ENCODE data around the gene ACP7. TPM values are rescaled to one million over a fixed set of nuclear protein-coding genes. Genes with fewer than 3 reads are reported as not detected.
"Not testable (repeated sequence)": the region's sequence is repeated elsewhere in the genome, so short reads cannot be mapped to it uniquely, and the experiment has no call there.

The ACP7 gene
- total RNA-seq, 1 donor from 2014 or later: not detected

DNA sequence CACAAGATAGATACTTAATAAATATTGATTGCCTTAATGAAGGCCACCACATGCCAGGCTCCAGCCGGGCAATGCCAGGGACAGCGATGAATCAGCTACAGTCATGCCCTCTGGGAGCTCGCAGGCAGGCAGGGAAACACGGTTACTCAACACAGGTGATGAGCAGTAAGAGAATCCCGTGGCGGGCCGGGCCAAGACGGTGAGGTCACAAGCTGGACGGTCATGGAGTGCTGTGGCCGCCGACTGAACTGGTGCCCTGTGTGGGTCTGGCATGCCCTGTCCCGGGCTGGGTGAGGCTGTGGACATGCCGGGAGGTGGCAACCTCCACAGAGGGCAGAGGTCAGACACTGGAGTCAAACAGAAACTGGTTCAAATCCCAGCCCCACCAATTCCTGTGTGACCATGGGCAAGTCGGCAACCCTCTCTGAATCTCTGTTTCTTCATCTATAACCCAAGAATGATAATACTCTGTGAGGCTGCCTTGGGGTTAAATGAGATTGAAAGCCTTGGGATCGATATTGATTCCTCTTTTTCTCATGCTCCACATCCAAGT is 28.2 kb downstream of the ACP7 start:
- Histone ChIP-seq H3K9me3 (ENCODE audit: insufficient read depth, low read depth, low read length) (no peaks in the 10 kb centered on the region), H3K4me1 (ENCODE audit: insufficient read depth, low read length) (no peaks in the 10 kb centered on the region), H3K79me2 (ENCODE audit: insufficient read depth, low read length) (no peaks in the 10 kb centered on the region), H3K4me2 (ENCODE audit: low read length) (no peak overlapping the region), H3K36me3 (ENCODE audit: insufficient read depth, low read length) (no peaks in the 10 kb centered on the region), H3K27me3 (ENCODE audit: insufficient read depth, low read length) (peaks cover 5% of the 10 kb centered on the region), H4K20me1 (ENCODE audit: insufficient read depth, low read length) (no peaks in the 10 kb centered on the region), H3K27ac (ENCODE audit: low read depth, low read length) (no peak overlapping the region), H3K9ac (ENCODE audit: low read length) (no peak overlapping the region), H3K4me3 (ENCODE audit: insufficient read depth, low read depth, low read length) (no peak overlapping the region), H2AFZ (ENCODE audit: low read depth, low read length) (no peak overlapping the region)
- Mint-ChIP-seq H3K9me3 (ENCODE audit: unreplicated experiment) (no peaks in the 10 kb centered on the region), H3K4me1 (ENCODE audit: low read depth, unreplicated experiment) (no peaks in the 10 kb centered on the region), H3K27ac (ENCODE audit: unreplicated experiment) (no peak overlapping the region), H3K36me3 (ENCODE audit: low read depth, unreplicated experiment) (no peaks in the 10 kb centered on the region), H3K4me3 (ENCODE audit: unreplicated experiment) (no peak overlapping the region), H3K27me3 (ENCODE audit: low read depth, unreplicated experiment) (peaks cover 22% of the 10 kb centered on the region)
- FAIRE-seq (no peak), DNase-seq (ENCODE audit: low read depth) (peak; percentile 27)
- TF ChIP-seq EZH2 (IDR thresholded peaks at IDR 0.05; ENCODE audit: insufficient read depth, low read length) (no peak), CTCF (IDR thresholded peaks at IDR 0.05; ENCODE audit: insufficient read depth, low read depth, low read length) (no peak)

- no peaks in the 10 kb centered on the region for H3K79me2 ChIP-seq (ENCODE audit: insufficient read depth, low read length)
- Mint-ChIP-seq H3K4me3 (ENCODE audit: unreplicated experiment) (no peak overlapping the region), H3K27me3 (ENCODE audit: low read depth, unreplicated experiment) (peaks cover 19% of the 10 kb centered on the region), H3K9me3 (ENCODE audit: unreplicated experiment) (no peaks in the 10 kb centered on the region), H3K4me1 (ENCODE audit: low read depth, unreplicated experiment) (no peaks in the 10 kb centered on the region), H3K27ac (ENCODE audit: unreplicated experiment) (no peak overlapping the region), H3K36me3 (ENCODE audit: low read depth, unreplicated experiment) (no peaks in the 10 kb centered on the region)
- H3K36me3 ChIP-seq (ENCODE audit: insufficient read depth, low read length): no peaks in the 10 kb centered on the region
- no peak overlapping the region for H3K4me2 ChIP-seq (ENCODE audit: low read length)
- DNase-seq (ENCODE audit: low read depth): no peak
- H4K20me1 ChIP-seq (ENCODE audit: insufficient read depth, low read length): no peaks in the 10 kb centered on the region
- no peaks in the 10 kb centered on the region for H3K9me3 ChIP-seq (ENCODE audit: insufficient read depth, low read depth, low read length)
- H3K27ac ChIP-seq (ENCODE audit: low read depth, low read length): no peak overlapping the region
- TF ChIP-seq EZH2 (IDR thresholded peaks at IDR 0.05; ENCODE audit: insufficient read depth, low read length) (no peak), CTCF (IDR thresholded peaks at IDR 0.05; ENCODE audit: insufficient read depth, low read depth, low read length) (no peak)
- H3K4me3 ChIP-seq (ENCODE audit: insufficient read depth, low read depth, low read length): no peak overlapping the region
- no peaks in the 10 kb centered on the region for H3K4me1 ChIP-seq (ENCODE audit: insufficient read depth, low read length)
- FAIRE-seq: no peak
- no peak overlapping the region for H3K9ac ChIP-seq (ENCODE audit: low read length)
- peaks cover 5% of the 10 kb centered on the region for H3K27me3 ChIP-seq (ENCODE audit: insufficient read depth, low read length)
- H2AFZ ChIP-seq (ENCODE audit: low read depth, low read length): no peak overlapping the region
Observed at GRCh38 chr19:39113199-39113598, 29.0 kb downstream of the ACP7 start.

- H4K20me1 ChIP-seq (ENCODE audit: insufficient read depth, low read length): no peaks in the 10 kb centered on the region
- DNase-seq (ENCODE audit: low read depth) (no peak), FAIRE-seq (no peak)
- no peaks in the 10 kb centered on the region for H3K4me1 ChIP-seq (ENCODE audit: insufficient read depth, low read length)
- no peak overlapping the region for H3K4me3 ChIP-seq (ENCODE audit: insufficient read depth, low read depth, low read length)
- H3K4me1 Mint-ChIP-seq (ENCODE audit: low read depth, unreplicated experiment): no peaks in the 10 kb centered on the region
- no peaks in the 10 kb centered on the region for H3K9me3 ChIP-seq (ENCODE audit: insufficient read depth, low read depth, low read length)
- H3K9ac ChIP-seq (ENCODE audit: low read length): no peak overlapping the region
- no peaks in the 10 kb centered on the region for H3K36me3 Mint-ChIP-seq (ENCODE audit: low read depth, unreplicated experiment)
- H3K79me2 ChIP-seq (ENCODE audit: insufficient read depth, low read length): no peaks in the 10 kb centered on the region
- TF ChIP-seq CTCF (IDR thresholded peaks at IDR 0.05; ENCODE audit: insufficient read depth, low read depth, low read length) (no peak), EZH2 (IDR thresholded peaks at IDR 0.05; ENCODE audit: insufficient read depth, low read length) (no peak)
- H3K27ac ChIP-seq (ENCODE audit: low read depth, low read length): no peak overlapping the region
- no peak overlapping the region for H2AFZ ChIP-seq (ENCODE audit: low read depth, low read length)
- H3K4me3 Mint-ChIP-seq (ENCODE audit: unreplicated experiment): no peak overlapping the region
- H3K9me3 Mint-ChIP-seq (ENCODE audit: unreplicated experiment): no peaks in the 10 kb centered on the region
- peaks cover 16% of the 10 kb centered on the region for H3K27me3 Mint-ChIP-seq (ENCODE audit: low read depth, unreplicated experiment)
- no peak overlapping the region for H3K4me2 ChIP-seq (ENCODE audit: low read length)
- H3K36me3 ChIP-seq (ENCODE audit: insufficient read depth, low read length): no peaks in the 10 kb centered on the region
- peaks cover 5% of the 10 kb centered on the region for H3K27me3 ChIP-seq (ENCODE audit: insufficient read depth, low read length)
- no peak overlapping the region for H3K27ac Mint-ChIP-seq (ENCODE audit: unreplicated experiment)
Observed at GRCh38 chr19:39115105-39115847, 31.1 kb downstream of the ACP7 start.

GRCh38 chr19:39117023-39117422 is 32.9 kb downstream of the ACP7 start:
- not testable (repeated sequence) for H3K4me1 ChIP-seq (ENCODE audit: insufficient read depth, low read length); H3K4me3 ChIP-seq (ENCODE audit: insufficient read depth, low read depth, low read length); H3K27ac Mint-ChIP-seq (ENCODE audit: unreplicated experiment); H3K36me3 ChIP-seq (ENCODE audit: insufficient read depth, low read length); H3K4me3 Mint-ChIP-seq (ENCODE audit: unreplicated experiment); H3K4me1 Mint-ChIP-seq (ENCODE audit: low read depth, unreplicated experiment); H3K36me3 Mint-ChIP-seq (ENCODE audit: low read depth, unreplicated experiment); H3K4me2 ChIP-seq (ENCODE audit: low read length); H3K9me3 ChIP-seq (ENCODE audit: insufficient read depth, low read depth, low read length); H3K9me3 Mint-ChIP-seq (ENCODE audit: unreplicated experiment); H3K27me3 ChIP-seq (ENCODE audit: insufficient read depth, low read length); H3K27ac ChIP-seq (ENCODE audit: low read depth, low read length); H3K9ac ChIP-seq (ENCODE audit: low read length); H2AFZ ChIP-seq (ENCODE audit: low read depth, low read length); H4K20me1 ChIP-seq (ENCODE audit: insufficient read depth, low read length); FAIRE-seq; DNase-seq (ENCODE audit: low read depth); H3K79me2 ChIP-seq (ENCODE audit: insufficient read depth, low read length)
- peaks cover 16% of the 10 kb centered on the region for H3K27me3 Mint-ChIP-seq (ENCODE audit: low read depth, unreplicated experiment)
